ENCODE data around the gene OR9G1.

The OR9G1 gene

DNA sequence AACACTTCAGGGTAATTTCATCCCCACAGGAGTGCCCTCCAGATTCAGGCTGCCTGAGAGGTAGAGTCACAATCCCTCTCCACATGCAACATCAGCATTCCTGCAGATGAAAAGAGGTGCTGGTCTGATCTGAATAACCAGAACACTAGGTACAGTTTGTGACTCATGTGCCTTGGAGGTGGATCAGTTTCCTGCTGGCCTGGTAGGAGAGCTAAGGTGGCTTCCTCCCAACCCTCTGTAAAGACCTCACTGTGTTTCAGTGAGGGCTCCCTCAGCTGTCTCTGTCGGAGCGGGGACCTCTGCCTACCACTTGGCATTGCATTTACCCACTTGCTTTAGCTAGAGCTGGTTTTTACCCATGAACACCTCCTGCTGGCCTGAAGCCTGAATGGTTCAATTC is 7.6 kb downstream of the OR9G1 start:
- WGBS, 2 experiments = 96 to 98% methylated on average over 2 of the region's 2 CpGs

GRCh38 chr11:56714206-56714605 is 15.3 kb downstream of the OR9G1 start:
- Histone ChIP-seq H3K9me3 (ENCODE audit: control insufficient read depth, low read length) (no peaks in the 10 kb centered on the region), H3K27me3 (ENCODE audit: control insufficient read depth, insufficient read depth, low read length, poor library complexity, severe bottlenecking) (no peaks in the 10 kb centered on the region)
- 93 to 100% methylated on average over 2 of the region's 2 CpGs for WGBS, 2 experiments

More for the DNA sequence above, 7.6 kb downstream of the OR9G1 start:
- no peak overlapping the region for H3K27ac ChIP-seq (ENCODE audit: insufficient read depth, low read depth, low read length, poor library complexity, severe bottlenecking)
- H3K9me3 ChIP-seq (ENCODE audit: control insufficient read depth, low read length) = no peaks in the 10 kb centered on the region
- no peak overlapping the region for H3K4me3 ChIP-seq (ENCODE audit: insufficient read depth, low read depth, low read length)
- H3K36me3 ChIP-seq (ENCODE audit: control insufficient read depth, insufficient read depth, low read length) = no peaks in the 10 kb centered on the region
- no peaks in the 10 kb centered on the region for H3K27me3 ChIP-seq (ENCODE audit: control insufficient read depth, insufficient read depth, low read length, poor library complexity, severe bottlenecking)
- no peaks in the 10 kb centered on the region for H3K4me1 ChIP-seq (ENCODE audit: control insufficient read depth, insufficient read depth, low read length)

GRCh38 chr11:56716379-56716854 is 17.5 kb downstream of the OR9G1 start:
- WGBS, 2 experiments = 92 to 100% methylated on average over 3 to 6 of the region's 6 CpGs
- Histone ChIP-seq H3K27me3 (ENCODE audit: control insufficient read depth, insufficient read depth, low read length, poor library complexity, severe bottlenecking) (no peaks in the 10 kb centered on the region), H3K36me3 (ENCODE audit: control insufficient read depth, insufficient read depth, low read length) (no peaks in the 10 kb centered on the region), H3K9me3 (ENCODE audit: control insufficient read depth, low read length) (no peaks in the 10 kb centered on the region), H3K27ac (ENCODE audit: insufficient read depth, low read depth, low read length, poor library complexity, severe bottlenecking) (no peak overlapping the region), H3K4me1 (ENCODE audit: control insufficient read depth, insufficient read depth, low read length) (no peaks in the 10 kb centered on the region), H3K4me3 (ENCODE audit: insufficient read depth, low read depth, low read length) (no peak overlapping the region)

More at GRCh38 chr11:56714206-56714605, 15.3 kb downstream of the OR9G1 start:
- H3K4me1 ChIP-seq (ENCODE audit: control insufficient read depth, insufficient read depth, low read length) = no peaks in the 10 kb centered on the region
- H3K27ac ChIP-seq (ENCODE audit: insufficient read depth, low read depth, low read length, poor library complexity, severe bottlenecking) = no peak overlapping the region
- H3K36me3 ChIP-seq (ENCODE audit: control insufficient read depth, insufficient read depth, low read length) = no peaks in the 10 kb centered on the region
- H3K4me3 ChIP-seq (ENCODE audit: insufficient read depth, low read depth, low read length) = no peak overlapping the region

DNA sequence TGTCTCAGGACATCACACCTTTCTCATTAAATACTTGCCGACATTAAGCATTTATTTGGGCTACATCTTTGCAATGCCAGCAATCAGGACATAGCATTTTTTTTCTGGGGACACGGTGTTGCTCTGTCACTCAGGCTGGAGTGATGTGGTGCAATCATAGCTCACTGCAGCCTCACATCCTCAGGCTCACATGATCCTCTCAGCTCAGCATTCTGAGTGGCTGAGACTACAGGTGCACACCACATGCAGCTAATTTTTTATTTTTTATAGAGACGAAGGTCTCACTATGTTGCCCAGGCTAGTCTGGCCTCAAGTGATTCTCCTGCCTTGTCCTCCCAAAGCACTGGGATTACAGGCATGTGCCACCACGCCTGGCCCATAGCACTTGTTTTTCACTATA is 21.6 kb downstream of the OR9G1 start:
- Histone ChIP-seq H3K27me3 (ENCODE audit: control insufficient read depth, insufficient read depth, low read length, poor library complexity, severe bottlenecking) (no peaks in the 10 kb centered on the region), H3K4me1 (ENCODE audit: control insufficient read depth, insufficient read depth, low read length) (no peaks in the 10 kb centered on the region), H3K27ac (ENCODE audit: insufficient read depth, low read depth, low read length, poor library complexity, severe bottlenecking) (no peak overlapping the region), H3K9me3 (ENCODE audit: control insufficient read depth, low read length) (no peaks in the 10 kb centered on the region), H3K4me3 (ENCODE audit: insufficient read depth, low read depth, low read length) (no peak overlapping the region), H3K36me3 (ENCODE audit: control insufficient read depth, insufficient read depth, low read length) (no peaks in the 10 kb centered on the region)
- 87 to 92% methylated on average over 4 of the region's 4 CpGs for WGBS, 2 experiments

DNA sequence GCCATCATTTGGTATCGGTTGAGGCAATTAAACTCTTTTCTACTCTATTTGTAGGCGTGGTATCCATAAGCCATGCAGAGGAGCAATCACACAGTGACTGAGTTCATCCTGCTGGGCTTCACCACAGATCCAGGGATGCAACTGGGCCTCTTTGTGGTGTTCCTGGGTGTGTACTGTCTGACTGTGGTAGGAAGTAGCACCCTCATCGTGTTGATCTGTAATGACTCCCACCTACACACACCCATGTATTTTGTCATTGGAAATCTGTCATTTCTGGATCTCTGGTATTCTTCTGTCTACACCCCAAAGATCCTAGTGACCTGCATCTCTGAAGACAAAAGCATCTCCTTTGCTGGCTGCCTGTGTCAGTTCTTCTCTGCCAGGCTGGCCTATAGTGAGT is 41.2 kb downstream of the OR9G1 start:
- no peak overlapping the region for H3K27ac ChIP-seq (ENCODE audit: insufficient read depth, low read depth, low read length, poor library complexity, severe bottlenecking)
- no peaks in the 10 kb centered on the region for H3K9me3 ChIP-seq (ENCODE audit: control insufficient read depth, low read length)
- WGBS, 2 experiments = 91% methylated on average over 3 of the region's 3 CpGs
- no peaks in the 10 kb centered on the region for H3K36me3 ChIP-seq (ENCODE audit: control insufficient read depth, insufficient read depth, low read length)
- H3K27me3 ChIP-seq (ENCODE audit: control insufficient read depth, insufficient read depth, low read length, poor library complexity, severe bottlenecking) = no peaks in the 10 kb centered on the region
- H3K4me1 ChIP-seq (ENCODE audit: control insufficient read depth, insufficient read depth, low read length) = no peaks in the 10 kb centered on the region
- H3K4me3 ChIP-seq (ENCODE audit: insufficient read depth, low read depth, low read length) = no peak overlapping the region

GRCh38 chr11:56740886-56741285 is 42.0 kb downstream of the OR9G1 start:
- WGBS, 2 experiments = 91 to 94% methylated on average over 3 of the region's 4 CpGs
- no peaks in the 10 kb centered on the region for H3K36me3 ChIP-seq (ENCODE audit: control insufficient read depth, insufficient read depth, low read length)
- no peaks in the 10 kb centered on the region for H3K9me3 ChIP-seq (ENCODE audit: control insufficient read depth, low read length)
- no peaks in the 10 kb centered on the region for H3K27me3 ChIP-seq (ENCODE audit: control insufficient read depth, insufficient read depth, low read length, poor library complexity, severe bottlenecking)
- H3K4me1 ChIP-seq (ENCODE audit: control insufficient read depth, insufficient read depth, low read length) = no peaks in the 10 kb centered on the region
- H3K4me3 ChIP-seq (ENCODE audit: insufficient read depth, low read depth, low read length) = no peak overlapping the region
- no peak overlapping the region for H3K27ac ChIP-seq (ENCODE audit: insufficient read depth, low read depth, low read length, poor library complexity, severe bottlenecking)

- Histone ChIP-seq H3K4me3 (ENCODE audit: insufficient read depth, low read depth, low read length) (no peak within 1 kb of the TSS), H3K27ac (ENCODE audit: insufficient read depth, low read depth, low read length, poor library complexity, severe bottlenecking) (no peak within 1 kb of the TSS), H3K9me3 (ENCODE audit: control insufficient read depth, low read length) (no peaks in the 10 kb centered on the region), H3K27me3 (ENCODE audit: control insufficient read depth, insufficient read depth, low read length, poor library complexity, severe bottlenecking) (no peaks in the 10 kb centered on the region), H3K4me1 (ENCODE audit: control insufficient read depth, insufficient read depth, low read length) (no peaks in the 10 kb centered on the region), H3K36me3 (ENCODE audit: control insufficient read depth, insufficient read depth, low read length) (no peaks in the 10 kb centered on the region)
- no CpG with 5 or more reads among the region's 1 CpG for WGBS, 2 experiments
Observed at GRCh38 chr11:56748597-56748996, 49.7 kb downstream of the OR9G1 start, which contains the start of gene OR9G4. TSS of gene OR9G4 (minus strand) at chr11:56748697. CDS start at chr11:56743766, 4,931 bp downstream.

DNA sequence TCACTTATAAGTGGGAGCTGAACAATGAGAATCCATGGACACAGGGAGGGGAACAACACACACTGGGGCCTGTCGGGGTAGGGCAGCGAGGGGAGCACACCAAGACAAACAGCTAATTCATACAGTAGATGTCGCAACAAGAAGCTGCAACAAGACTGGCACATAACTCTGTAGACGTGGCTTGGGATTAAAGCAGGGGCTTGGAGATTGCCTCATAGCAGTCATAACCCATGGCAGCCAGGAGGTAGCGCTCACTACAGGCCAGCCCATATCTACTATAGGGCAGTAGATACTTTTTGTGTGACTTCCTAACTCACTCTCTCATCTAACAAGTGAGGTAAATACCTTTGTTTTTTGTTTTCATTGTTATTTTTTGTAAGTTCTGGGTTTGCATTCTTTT is 51.3 kb downstream of the OR9G1 start:
- Histone ChIP-seq H3K27me3 (ENCODE audit: control insufficient read depth, insufficient read depth, low read length, poor library complexity, severe bottlenecking) (no peaks in the 10 kb centered on the region), H3K36me3 (ENCODE audit: control insufficient read depth, insufficient read depth, low read length) (no peaks in the 10 kb centered on the region), H3K4me3 (ENCODE audit: insufficient read depth, low read depth, low read length) (no peak overlapping the region), H3K4me1 (ENCODE audit: control insufficient read depth, insufficient read depth, low read length) (no peaks in the 10 kb centered on the region), H3K27ac (ENCODE audit: insufficient read depth, low read depth, low read length, poor library complexity, severe bottlenecking) (no peak overlapping the region), H3K9me3 (ENCODE audit: control insufficient read depth, low read length) (no peaks in the 10 kb centered on the region)
- WGBS, 2 experiments = 96 to 98% methylated on average over 5 of the region's 5 CpGs

DNA sequence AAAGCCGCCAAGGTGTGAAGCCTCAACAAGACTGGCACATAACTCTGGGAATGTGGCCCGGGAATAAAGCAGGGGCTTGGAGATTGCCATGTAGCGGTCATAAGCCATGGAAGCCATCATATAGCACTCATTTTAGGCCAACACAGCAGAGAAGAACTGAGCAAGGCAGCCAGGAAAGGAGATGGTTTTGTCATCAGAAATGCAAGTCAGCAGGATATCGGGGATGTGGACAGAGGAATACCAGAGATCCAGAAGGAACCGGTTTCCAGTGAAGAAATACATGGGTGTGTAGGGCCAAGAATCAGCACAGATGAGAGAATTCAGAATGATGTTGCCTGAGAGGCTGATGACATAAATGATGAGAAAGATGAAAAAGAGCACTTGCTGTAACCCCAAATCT is 52.6 kb downstream of the OR9G1 start:
- no peaks in the 10 kb centered on the region for H3K27me3 ChIP-seq (ENCODE audit: control insufficient read depth, insufficient read depth, low read length, poor library complexity, severe bottlenecking)
- no peaks in the 10 kb centered on the region for H3K4me1 ChIP-seq (ENCODE audit: control insufficient read depth, insufficient read depth, low read length)
- H3K4me3 ChIP-seq (ENCODE audit: insufficient read depth, low read depth, low read length) = no peak overlapping the region
- no peak overlapping the region for H3K27ac ChIP-seq (ENCODE audit: insufficient read depth, low read depth, low read length, poor library complexity, severe bottlenecking)
- H3K36me3 ChIP-seq (ENCODE audit: control insufficient read depth, insufficient read depth, low read length) = no peaks in the 10 kb centered on the region
- 84 to 85% methylated on average over 5 of the region's 5 CpGs for WGBS, 2 experiments
- no peaks in the 10 kb centered on the region for H3K9me3 ChIP-seq (ENCODE audit: control insufficient read depth, low read length)
